GM12892 (cell line): Measurements from ENCODE around the gene CMKLR1.

Experiments
- POLR2A ChIP-seq: IDR thresholded peaks from 2 replicates; pipeline ENCODE4 v1.6.1; 2011; ENCODE audit warnings: low read depth, low read length, control low read depth
- POLR2AphosphoS5 ChIP-seq: IDR thresholded peaks from 2 replicates; pipeline ENCODE4 v1.6.1; 2011; ENCODE audit warnings: low read depth, low read length, control low read depth

DNA sequence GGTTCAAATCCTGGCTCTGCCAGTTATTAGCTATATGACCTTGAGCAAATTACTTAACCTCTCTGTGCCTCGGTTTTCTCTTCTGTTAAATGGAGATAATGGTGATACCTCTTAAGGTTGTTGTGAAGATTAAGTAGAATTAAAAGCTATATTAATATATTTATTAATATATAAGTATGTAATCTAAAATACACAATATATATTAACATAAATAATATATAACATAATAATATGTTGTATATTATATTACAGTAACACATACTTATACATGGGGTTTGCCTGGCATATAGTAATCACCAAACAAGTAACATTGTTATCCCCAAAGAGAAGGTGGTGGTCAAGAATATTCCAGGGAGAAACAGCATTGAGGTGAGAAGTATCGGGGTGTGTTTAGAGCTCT is 92.0 kb downstream of the CMKLR1 start:
- TF ChIP-seq POLR2A (no peak), POLR2AphosphoS5 (no peak)
